ENCODE results near the gene ZPBP.

Gene ZPBP

DNA sequence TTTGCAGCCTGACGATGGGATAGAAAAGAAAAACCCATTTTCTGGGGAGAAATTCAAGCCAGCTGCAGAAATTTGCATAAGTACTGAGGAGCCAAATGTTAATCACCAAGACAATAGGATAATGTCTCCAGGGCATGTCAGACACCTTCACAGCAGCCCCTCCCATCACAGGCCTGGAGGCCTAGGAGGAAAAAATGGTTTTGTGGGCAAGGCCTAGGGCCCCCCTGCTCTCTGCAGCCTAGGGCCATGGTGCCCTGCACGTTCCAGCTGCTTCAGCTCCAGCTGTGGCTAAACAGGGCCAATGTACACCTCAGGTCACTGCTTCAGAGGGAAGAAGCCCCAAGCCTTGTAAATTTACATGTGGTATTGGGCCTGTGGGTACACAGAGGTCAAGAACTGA is 161.4 kb downstream of the ZPBP start:
- no peak overlapping the region for H2AFZ ChIP-seq (ENCODE audit: low read length)
- H3K27ac ChIP-seq (ENCODE audit: low read depth, low read length, poor library complexity, severe bottlenecking), result no peak overlapping the region
- H3K9me2 ChIP-seq (ENCODE audit: low read depth, low read length), result 0 out of 2 replicates have a peak, but pooled peaks cover 9% of the 10 kb centered on the region
- H3K36me3 ChIP-seq (ENCODE audit: insufficient read depth, low read length), result no peaks in the 10 kb centered on the region
- no peaks in the 10 kb centered on the region for H3K27me3 ChIP-seq (ENCODE audit: insufficient read depth, low read length)
- H3K4me2 ChIP-seq (ENCODE audit: low read length), result no peak overlapping the region
- H3F3A ChIP-seq (ENCODE audit: insufficient read depth, low read length), result no peaks in the 10 kb centered on the region
- H3K9me3 ChIP-seq (ENCODE audit: low read length), result no peaks in the 10 kb centered on the region
- H4K20me1 ChIP-seq (ENCODE audit: insufficient read depth, low read length), result no peaks in the 10 kb centered on the region
- no peaks in the 10 kb centered on the region for H3K79me2 ChIP-seq (ENCODE audit: insufficient read depth, low read length)
- no peak overlapping the region for H3K9ac ChIP-seq (ENCODE audit: low read length)
- TF ChIP-seq CTCF (IDR thresholded peaks at IDR 0.05; ENCODE audit: low read length), result no peak
- no peak for TF ChIP-seq EZH2 (IDR thresholded peaks at IDR 0.05; ENCODE audit: borderline replicate concordance, low read length)
- no peaks in the 10 kb centered on the region for H3K4me1 ChIP-seq (ENCODE audit: insufficient read depth, low read length, severe bottlenecking)
- no peak overlapping the region for H3K4me3 ChIP-seq (ENCODE audit: low read depth, low read length, poor library complexity, severe bottlenecking)

DNA sequence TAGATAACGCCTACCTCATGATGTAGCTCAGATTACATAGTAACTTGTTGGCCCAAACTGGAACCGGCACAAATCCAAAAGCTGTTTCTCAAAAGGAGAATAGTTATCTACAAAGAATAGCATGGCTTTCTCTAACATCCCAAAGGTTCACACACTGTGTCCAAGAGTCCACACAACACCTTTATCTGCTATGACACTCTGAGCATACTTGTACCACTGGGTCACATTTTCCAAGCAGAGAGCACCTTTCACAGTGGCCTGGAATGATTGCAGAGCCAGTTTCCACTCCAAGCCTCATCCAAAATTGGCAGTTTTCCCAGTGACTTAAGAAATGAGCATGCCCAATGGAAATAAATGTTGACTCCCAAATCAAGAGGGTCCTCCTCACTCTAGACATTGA is 164.3 kb downstream of the ZPBP start:
- no peaks in the 10 kb centered on the region for H3K36me3 ChIP-seq (ENCODE audit: insufficient read depth, low read length)
- H3K9ac ChIP-seq (ENCODE audit: low read length), result no peak overlapping the region
- H3K4me3 ChIP-seq (ENCODE audit: low read depth, low read length, poor library complexity, severe bottlenecking), result no peak overlapping the region
- H4K20me1 ChIP-seq (ENCODE audit: insufficient read depth, low read length), result no peaks in the 10 kb centered on the region
- no peak overlapping the region for H2AFZ ChIP-seq (ENCODE audit: low read length)
- H3K9me2 ChIP-seq (ENCODE audit: low read depth, low read length), result no peaks in the 10 kb centered on the region
- no peak overlapping the region for H3K27ac ChIP-seq (ENCODE audit: low read depth, low read length, poor library complexity, severe bottlenecking)
- H3K79me2 ChIP-seq (ENCODE audit: insufficient read depth, low read length), result no peaks in the 10 kb centered on the region
- H3K4me2 ChIP-seq (ENCODE audit: low read length), result no peak overlapping the region
- TF ChIP-seq EZH2 (IDR thresholded peaks at IDR 0.05; ENCODE audit: borderline replicate concordance, low read length) (no peak), CTCF (IDR thresholded peaks at IDR 0.05; ENCODE audit: low read length) (no peak)
- no peaks in the 10 kb centered on the region for H3K27me3 ChIP-seq (ENCODE audit: insufficient read depth, low read length)
- no peaks in the 10 kb centered on the region for H3K4me1 ChIP-seq (ENCODE audit: insufficient read depth, low read length, severe bottlenecking)
- H3F3A ChIP-seq (ENCODE audit: insufficient read depth, low read length), result no peaks in the 10 kb centered on the region
- H3K9me3 ChIP-seq (ENCODE audit: low read length), result no peaks in the 10 kb centered on the region

GRCh38 chr7:49927631-49928030 is 165.4 kb downstream of the ZPBP start:
- no peaks in the 10 kb centered on the region for H3K9me3 ChIP-seq (ENCODE audit: low read length)
- no peaks in the 10 kb centered on the region for H3K79me2 ChIP-seq (ENCODE audit: insufficient read depth, low read length)
- TF ChIP-seq CTCF (IDR thresholded peaks at IDR 0.05; ENCODE audit: low read length) (no peak), EZH2 (IDR thresholded peaks at IDR 0.05; ENCODE audit: borderline replicate concordance, low read length) (no peak)
- H3K27ac ChIP-seq (ENCODE audit: low read depth, low read length, poor library complexity, severe bottlenecking), result no peak overlapping the region
- H3K4me1 ChIP-seq (ENCODE audit: insufficient read depth, low read length, severe bottlenecking), result no peaks in the 10 kb centered on the region
- H3K36me3 ChIP-seq (ENCODE audit: insufficient read depth, low read length), result no peaks in the 10 kb centered on the region
- H3K4me2 ChIP-seq (ENCODE audit: low read length), result no peak overlapping the region
- H2AFZ ChIP-seq (ENCODE audit: low read length), result no peak overlapping the region
- H3K4me3 ChIP-seq (ENCODE audit: low read depth, low read length, poor library complexity, severe bottlenecking), result no peak overlapping the region
- no peaks in the 10 kb centered on the region for H3F3A ChIP-seq (ENCODE audit: insufficient read depth, low read length)
- H3K27me3 ChIP-seq (ENCODE audit: insufficient read depth, low read length), result no peaks in the 10 kb centered on the region
- no peaks in the 10 kb centered on the region for H3K9me2 ChIP-seq (ENCODE audit: low read depth, low read length)
- no peak overlapping the region for H3K9ac ChIP-seq (ENCODE audit: low read length)
- H4K20me1 ChIP-seq (ENCODE audit: insufficient read depth, low read length), result no peaks in the 10 kb centered on the region
